Measurements from ENCODE around the gene CFAP97D1.

DNA sequence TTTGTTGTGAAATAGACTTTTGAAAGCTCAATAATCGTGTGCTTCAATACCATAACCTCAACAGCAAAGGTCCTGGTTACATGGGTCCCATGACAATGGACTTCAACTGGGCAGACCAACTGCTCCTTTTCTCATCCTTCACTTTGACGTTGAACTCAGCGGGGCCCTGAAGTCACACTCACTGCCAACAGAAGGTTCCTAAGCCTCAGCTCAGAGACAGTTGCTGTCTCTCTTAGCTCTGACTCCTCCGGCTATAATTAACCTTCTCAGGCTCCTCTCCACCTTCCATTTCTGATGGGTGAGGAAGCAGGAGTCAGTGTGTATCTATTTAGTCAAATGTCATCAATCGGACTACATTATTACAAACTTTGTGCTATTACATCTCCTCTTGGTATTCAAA is 28.9 kb downstream of the CFAP97D1 start:
- TF ChIP-seq, protein P1, sequence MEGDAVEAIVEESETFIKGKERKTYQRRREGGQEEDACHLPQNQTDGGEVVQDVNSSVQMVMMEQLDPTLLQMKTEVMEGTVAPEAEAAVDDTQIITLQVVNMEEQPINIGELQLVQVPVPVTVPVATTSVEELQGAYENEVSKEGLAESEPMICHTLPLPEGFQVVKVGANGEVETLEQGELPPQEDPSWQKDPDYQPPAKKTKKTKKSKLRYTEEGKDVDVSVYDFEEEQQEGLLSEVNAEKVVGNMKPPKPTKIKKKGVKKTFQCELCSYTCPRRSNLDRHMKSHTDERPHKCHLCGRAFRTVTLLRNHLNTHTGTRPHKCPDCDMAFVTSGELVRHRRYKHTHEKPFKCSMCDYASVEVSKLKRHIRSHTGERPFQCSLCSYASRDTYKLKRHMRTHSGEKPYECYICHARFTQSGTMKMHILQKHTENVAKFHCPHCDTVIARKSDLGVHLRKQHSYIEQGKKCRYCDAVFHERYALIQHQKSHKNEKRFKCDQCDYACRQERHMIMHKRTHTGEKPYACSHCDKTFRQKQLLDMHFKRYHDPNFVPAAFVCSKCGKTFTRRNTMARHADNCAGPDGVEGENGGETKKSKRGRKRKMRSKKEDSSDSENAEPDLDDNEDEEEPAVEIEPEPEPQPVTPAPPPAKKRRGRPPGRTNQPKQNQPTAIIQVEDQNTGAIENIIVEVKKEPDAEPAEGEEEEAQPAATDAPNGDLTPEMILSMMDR (IDR thresholded peaks at IDR 0.05): no peak
- TF ChIP-seq POLR2AphosphoS5 (IDR thresholded peaks at IDR 0.05) (no peak), POLR2A (IDR thresholded peaks at IDR 0.05; ENCODE audit: low read depth) (no peak)
